Loucy (cell line): ENCODE results near the gene ARL2.
A peak's percentile ranks its signal among the peaks of the same experiment; 100 is the strongest.

Source experiments
- H2AFZ ChIP-seq: fragments of 200-600 bp; sonication (generic); 2 replicates; pipeline ENCODE4 v1.6.0; 2016; ENCODE audit warnings: antibody characterized with exemption, mild to moderate bottlenecking, low read length, moderate library complexity
- H3F3A ChIP-seq: fragments of 200-600 bp; 2 replicates; pipeline ENCODE4 v1.6.0; 2016; ENCODE audit warnings: antibody characterized with exemption, low read depth, mild to moderate bottlenecking
- H3K27me3 ChIP-seq: fragments of 200-600 bp; sonication (generic); 2 replicates; pipeline ENCODE4 v1.6.1; 2014; ENCODE audit warnings: low read length, mild to moderate bottlenecking; ENCODE audit not compliant: insufficient read depth, poor library complexity, severe bottlenecking
- H3K36me3 ChIP-seq: fragments of 200-600 bp; sonication (generic); 2 replicates; pipeline ENCODE4 v1.6.1; 2016; ENCODE audit warnings: low read length; ENCODE audit not compliant: insufficient read depth
- H3K4me1 ChIP-seq: fragments of 200-600 bp; sonication (generic); 2 replicates; pipeline ENCODE4 v1.5.1; 2014; ENCODE audit warnings: low read length, mild to moderate bottlenecking; ENCODE audit not compliant: insufficient read depth, poor library complexity, severe bottlenecking
- H3K4me2 ChIP-seq: fragments of 200-600 bp; sonication (generic); 2 replicates; pipeline ENCODE4 v1.6.0; 2014; ENCODE audit warnings: antibody characterized with exemption, low read length, low read depth, mild to moderate bottlenecking; ENCODE audit not compliant: poor library complexity, severe bottlenecking
- H3K4me3 ChIP-seq: fragments of 200-600 bp; sonication (generic); 2 replicates; pipeline ENCODE4 v1.5.1; 2014; ENCODE audit warnings: low read length, mild to moderate bottlenecking, mixed read lengths; ENCODE audit not compliant: poor library complexity, severe bottlenecking
- H3K79me2 ChIP-seq: fragments of 200-600 bp; sonication (generic); 2 replicates; pipeline ENCODE4 v1.6.1; 2014; ENCODE audit warnings: low read length; ENCODE audit not compliant: insufficient read depth
- H3K9ac ChIP-seq: fragments of 200-600 bp; sonication (generic); 2 replicates; pipeline ENCODE4 v1.6.0; 2014; ENCODE audit warnings: mild to moderate bottlenecking, low read depth, low read length, moderate library complexity; ENCODE audit not compliant: poor library complexity, severe bottlenecking
- H3K9me2 ChIP-seq: fragments of 200-600 bp; sonication (generic); replicated peaks from 2 replicates; pipeline ENCODE4 v1.6.1; 2016; ENCODE audit warnings: low read depth, low read length, mixed read lengths
- H3K9me3 ChIP-seq: fragments of 200-600 bp; sonication (generic); 2 replicates; pipeline ENCODE4 v1.6.1; 2014; ENCODE audit warnings: mild to moderate bottlenecking, antibody characterized with exemption, low read length, low read depth; ENCODE audit not compliant: insufficient read depth
- H4K20me1 ChIP-seq: fragments of 200-600 bp; sonication (generic); 2 replicates; pipeline ENCODE4 v1.6.0; 2014; ENCODE audit warnings: antibody characterized with exemption, low read length, mild to moderate bottlenecking; ENCODE audit not compliant: insufficient read depth, poor library complexity, severe bottlenecking
- EZH2phosphoT487 ChIP-seq: fragments of 200-600 bp; IDR thresholded peaks from 2 replicates; pipeline ENCODE4 v1.6.1; 2018; ENCODE audit warnings: antibody characterized with exemption, mild to moderate bottlenecking, moderate library complexity, borderline replicate concordance
- TF ChIP-seq, protein P1 (sequence below): fragments of 200-600 bp; sonication (generic); conservative IDR thresholded peaks from 2 replicates; pipeline ENCODE4 v1.5.1; 2014; ENCODE audit warnings: mild to moderate bottlenecking, antibody characterized with exemption, low read length

ARL2 gene

DNA sequence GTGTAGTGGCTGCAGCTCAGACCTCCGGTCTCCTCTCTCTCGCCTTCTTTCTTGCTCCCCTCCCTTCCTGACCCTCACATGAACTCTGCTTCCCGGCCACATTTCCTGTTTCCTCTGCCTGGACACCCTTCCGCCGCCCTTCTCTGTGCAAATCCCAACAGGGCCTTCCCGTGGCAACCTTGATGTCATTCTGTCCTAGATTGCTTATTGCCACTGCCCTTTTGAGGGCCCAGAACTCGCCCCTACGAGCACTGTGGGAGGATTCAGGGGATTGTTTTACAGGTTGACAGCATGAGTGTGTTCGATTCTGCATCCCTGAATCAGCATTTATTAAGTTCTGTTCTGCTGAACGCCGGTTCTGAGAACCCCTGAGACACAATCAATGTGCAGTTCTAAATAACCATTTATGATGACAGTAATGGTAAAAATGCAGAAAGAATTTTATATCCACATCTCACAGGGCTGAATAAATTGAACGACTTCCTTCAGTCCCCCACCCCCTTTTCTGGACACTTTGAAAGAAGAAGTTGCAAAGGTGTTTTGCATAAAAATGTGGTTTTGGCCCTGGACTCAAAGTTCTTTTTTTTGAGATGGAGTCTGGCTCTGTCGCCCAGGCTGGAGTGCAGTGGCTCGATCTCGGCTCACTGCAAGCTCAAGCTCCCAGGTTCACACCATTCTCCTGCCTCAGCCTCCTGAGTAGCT, 23.6 kb upstream of the ARL2 start:
- H3K36me3 ChIP-seq = no peaks in the 10 kb centered on the region
- no peak overlapping the region for H2AFZ ChIP-seq
- H3K9me2 ChIP-seq = no peaks in the 10 kb centered on the region
- no peaks in the 10 kb centered on the region for H3K79me2 ChIP-seq
- H3K4me2 ChIP-seq = no peak overlapping the region
- no peak for TF ChIP-seq EZH2phosphoT487
- TF ChIP-seq, protein P1, sequence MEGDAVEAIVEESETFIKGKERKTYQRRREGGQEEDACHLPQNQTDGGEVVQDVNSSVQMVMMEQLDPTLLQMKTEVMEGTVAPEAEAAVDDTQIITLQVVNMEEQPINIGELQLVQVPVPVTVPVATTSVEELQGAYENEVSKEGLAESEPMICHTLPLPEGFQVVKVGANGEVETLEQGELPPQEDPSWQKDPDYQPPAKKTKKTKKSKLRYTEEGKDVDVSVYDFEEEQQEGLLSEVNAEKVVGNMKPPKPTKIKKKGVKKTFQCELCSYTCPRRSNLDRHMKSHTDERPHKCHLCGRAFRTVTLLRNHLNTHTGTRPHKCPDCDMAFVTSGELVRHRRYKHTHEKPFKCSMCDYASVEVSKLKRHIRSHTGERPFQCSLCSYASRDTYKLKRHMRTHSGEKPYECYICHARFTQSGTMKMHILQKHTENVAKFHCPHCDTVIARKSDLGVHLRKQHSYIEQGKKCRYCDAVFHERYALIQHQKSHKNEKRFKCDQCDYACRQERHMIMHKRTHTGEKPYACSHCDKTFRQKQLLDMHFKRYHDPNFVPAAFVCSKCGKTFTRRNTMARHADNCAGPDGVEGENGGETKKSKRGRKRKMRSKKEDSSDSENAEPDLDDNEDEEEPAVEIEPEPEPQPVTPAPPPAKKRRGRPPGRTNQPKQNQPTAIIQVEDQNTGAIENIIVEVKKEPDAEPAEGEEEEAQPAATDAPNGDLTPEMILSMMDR = no peak
- no peak overlapping the region for H3K4me3 ChIP-seq
- H3F3A ChIP-seq = no peaks in the 10 kb centered on the region
- H3K9me3 ChIP-seq = no peaks in the 10 kb centered on the region
- no peaks in the 10 kb centered on the region for H3K27me3 ChIP-seq
- H3K4me1 ChIP-seq = peaks cover 5% of the 10 kb centered on the region
- H4K20me1 ChIP-seq = no peaks in the 10 kb centered on the region
- no peak overlapping the region for H3K9ac ChIP-seq

DNA sequence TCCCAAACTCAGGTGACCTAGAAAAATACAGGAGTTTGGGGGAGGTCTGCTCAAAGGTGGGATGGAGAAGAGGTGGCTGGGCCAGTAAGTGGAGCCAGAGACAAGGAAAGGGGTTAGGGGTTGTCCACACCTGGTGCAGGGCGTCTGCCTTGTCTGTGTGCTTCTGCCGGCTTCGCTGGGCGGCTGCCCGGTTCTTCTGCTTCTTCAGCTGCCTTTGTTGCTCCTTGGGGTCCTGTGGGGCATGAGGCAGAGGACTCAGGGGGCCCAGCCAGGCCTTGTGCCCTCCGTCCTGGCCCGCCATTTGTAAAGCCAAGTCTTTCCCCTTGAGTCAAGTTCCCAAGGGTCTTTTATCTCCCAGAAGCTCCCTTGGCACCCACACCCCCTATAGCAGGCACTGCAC, 19.6 kb upstream of the ARL2 start:
- Histone ChIP-seq H3K27me3 (no peaks in the 10 kb centered on the region), H3K9me2 (no peaks in the 10 kb centered on the region), H3K9me3 (no peaks in the 10 kb centered on the region), H3K4me3 (no peak overlapping the region), H4K20me1 (no peaks in the 10 kb centered on the region), H3K9ac (no peak overlapping the region), H3K36me3 (no peaks in the 10 kb centered on the region), H3F3A (no peaks in the 10 kb centered on the region), H3K79me2 (no peaks in the 10 kb centered on the region), H3K4me2 (no peak overlapping the region), H3K4me1 (peaks cover 8% of the 10 kb centered on the region), H2AFZ (no peak overlapping the region)
- TF ChIP-seq, protein P1 = no peak
- TF ChIP-seq EZH2phosphoT487 = no peak

DNA sequence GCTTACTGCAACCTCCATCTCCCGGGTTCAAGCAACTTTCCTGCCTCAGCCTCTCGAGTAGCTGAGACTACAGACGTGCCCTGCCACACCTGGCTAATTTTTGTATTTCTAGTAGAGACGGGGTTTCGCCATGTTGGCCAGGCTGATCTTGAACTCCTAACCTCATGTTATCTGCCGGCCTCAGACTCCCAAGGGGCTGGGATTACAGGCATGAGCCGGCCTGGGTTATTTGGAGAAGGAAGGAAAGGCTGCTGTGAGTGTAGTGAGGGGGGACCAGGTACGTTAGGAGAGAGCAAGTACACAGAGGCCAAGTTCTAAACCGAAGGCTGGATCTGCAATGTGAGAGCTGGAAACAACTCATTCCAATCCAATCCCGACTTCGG, 17.6 kb upstream of the ARL2 start:
- Histone ChIP-seq H3K4me2 (peak overlapping the region; percentile 50), H3K9me3 (no peaks in the 10 kb centered on the region), H2AFZ (no peak overlapping the region), H3K4me1 (peaks cover 3% of the 10 kb centered on the region), H3K9ac (no peak overlapping the region), H3K36me3 (no peaks in the 10 kb centered on the region), H3K79me2 (no peaks in the 10 kb centered on the region), H4K20me1 (no peaks in the 10 kb centered on the region), H3K4me3 (no peak overlapping the region), H3K9me2 (no peaks in the 10 kb centered on the region), H3F3A (no peaks in the 10 kb centered on the region), H3K27me3 (no peaks in the 10 kb centered on the region)
- no peak for TF ChIP-seq EZH2phosphoT487
- TF ChIP-seq, protein P1 = no peak
